SU-DHL-6 (cell line): ENCODE measurements around the gene NUP85.
"Not testable (repeated sequence)": the region's sequence is repeated elsewhere in the genome, so short reads cannot be mapped to it uniquely, and the experiment has no call there.

Experiments
- H2AFZ ChIP-seq: fragments of 200-600 bp; sonication (generic); 2 replicates; pipeline ENCODE4 v1.6.1; 2014; ENCODE audit warnings: low read depth, mild to moderate bottlenecking, moderate library complexity, mixed read lengths, antibody characterized with exemption, low read length; ENCODE audit not compliant: severe bottlenecking
- H3F3A ChIP-seq: fragments of 200-600 bp; shearing (Covaris generic); 2 replicates; pipeline ENCODE4 v1.6.0; 2016; ENCODE audit warnings: antibody characterized with exemption, mild to moderate bottlenecking; ENCODE audit not compliant: insufficient read depth
- H3K27ac ChIP-seq: fragments of 200-600 bp; sonication (generic); 2 replicates; pipeline ENCODE4 v1.5.1; 2016; ENCODE audit warnings: low read depth, mild to moderate bottlenecking, low read length, moderate library complexity, mixed read lengths
- H3K27me3 ChIP-seq: fragments of 200-600 bp; sonication (generic), shearing (Covaris generic); 2 replicates; pipeline ENCODE4 v1.6.0; 2014; ENCODE audit warnings: mild to moderate bottlenecking, low read length
- H3K36me3 ChIP-seq: fragments of 200-600 bp; sonication (generic); 2 replicates; pipeline ENCODE4 v1.6.1; 2014; ENCODE audit warnings: mild to moderate bottlenecking, low read length, mixed read lengths
- H3K4me2 ChIP-seq: fragments of 300-600, 200-600 bp; shearing (Covaris generic), sonication (generic); 2 replicates; pipeline ENCODE4 v1.6.0; 2014; ENCODE audit warnings: low read length, low read depth, mild to moderate bottlenecking; ENCODE audit not compliant: poor library complexity, severe bottlenecking
- H3K4me3 ChIP-seq: fragments of 200-600 bp; sonication (generic); 2 replicates; pipeline ENCODE4 v1.5.1; 2014; ENCODE audit warnings: antibody characterized with exemption, low read length, mild to moderate bottlenecking, mixed read lengths; ENCODE audit not compliant: insufficient read depth, poor library complexity, severe bottlenecking
- H3K79me2 ChIP-seq: fragments of 200-600 bp; sonication (generic); 2 replicates; pipeline ENCODE4 v1.6.1; 2014; ENCODE audit warnings: mild to moderate bottlenecking, low read length, moderate library complexity; ENCODE audit not compliant: insufficient read depth
- H3K9ac ChIP-seq: fragments of 200-600 bp; sonication (generic); 2 replicates; pipeline ENCODE4 v1.7.0; 2014; ENCODE audit warnings: mild to moderate bottlenecking, low read length
- H3K9me2 ChIP-seq: fragments of 200-600 bp; sonication (generic); replicated peaks from 2 replicates; pipeline ENCODE4 v1.6.1; 2014; ENCODE audit warnings: low read length; ENCODE audit not compliant: insufficient read depth
- H3K9me3 ChIP-seq: fragments of 200-600 bp; sonication (generic); 2 replicates; pipeline ENCODE4 v1.6.1; 2014; ENCODE audit warnings: low read length, mixed read lengths; ENCODE audit not compliant: insufficient read depth
- H4K20me1 ChIP-seq: fragments of 200-600 bp; sonication (generic); 2 replicates; pipeline ENCODE4 v1.6.1; 2014; ENCODE audit warnings: low read depth, mild to moderate bottlenecking, antibody characterized with exemption, low read length, moderate library complexity, mixed read lengths
- CTCF ChIP-seq: fragments of 200-600 bp; sonication (generic); IDR thresholded peaks from one replicate; pipeline ENCODE4 v1.5.1; 2017; ENCODE audit warnings: antibody characterized with exemption, mild to moderate bottlenecking, low read length, moderate library complexity; ENCODE audit not compliant: insufficient read depth, poor library complexity, severe bottlenecking
- EZH2phosphoT487 ChIP-seq: fragments of 200-600 bp; sonication (generic), shearing (Covaris generic); conservative IDR thresholded peaks from 2 replicates; pipeline ENCODE4 v1.6.1; 2018; ENCODE audit warnings: mild to moderate bottlenecking, antibody characterized with exemption, low read length, moderate library complexity, mixed read lengths

Gene NUP85

GRCh38 chr17:75163074-75163473 is 42.4 kb upstream of the NUP85 start:
- no peaks in the 10 kb centered on the region for H3K27me3 ChIP-seq
- H3K36me3 ChIP-seq = peaks cover 13% of the 10 kb centered on the region
- no peaks in the 10 kb centered on the region for H3K79me2 ChIP-seq
- H3K9ac ChIP-seq = no peak overlapping the region
- H2AFZ ChIP-seq = no peak overlapping the region
- peaks cover 4% of the 10 kb centered on the region; the same call in 1 of the 2 replicates for H3F3A ChIP-seq
- H3K9me3 ChIP-seq = no peaks in the 10 kb centered on the region
- no peaks in the 10 kb centered on the region for H3K9me2 ChIP-seq
- TF ChIP-seq EZH2phosphoT487 (no peak), CTCF (no peak)
- no peaks in the 10 kb centered on the region for H4K20me1 ChIP-seq
- H3K4me2 ChIP-seq = no peak overlapping the region
- no peak overlapping the region for H3K4me3 ChIP-seq
- H3K27ac ChIP-seq = no peak overlapping the region

GRCh38 chr17:75164606-75165005 is 40.9 kb upstream of the NUP85 start:
- H3K79me2 ChIP-seq = not testable (repeated sequence)
- peaks cover 16% of the 10 kb centered on the region for H3K36me3 ChIP-seq

GRCh38 chr17:75168998-75169397 is 36.5 kb upstream of the NUP85 start:
- Histone ChIP-seq H4K20me1 (no peaks in the 10 kb centered on the region; the same call in 1 of the 2 replicates), H2AFZ (no peak overlapping the region), H3K4me2 (no peak overlapping the region), H3K27ac (no peak overlapping the region), H3K4me3 (no peak overlapping the region), H3K9me3 (no peaks in the 10 kb centered on the region), H3K79me2 (peaks cover 35% of the 10 kb centered on the region), H3F3A (peaks cover 17% of the 10 kb centered on the region), H3K36me3 (peaks cover 24% of the 10 kb centered on the region), H3K9ac (no peak overlapping the region), H3K27me3 (no peaks in the 10 kb centered on the region), H3K9me2 (no peaks in the 10 kb centered on the region)
- TF ChIP-seq CTCF (no peak), EZH2phosphoT487 (no peak)

More at GRCh38 chr17:75164606-75165005, 40.9 kb upstream of the NUP85 start:
- H3K27me3 ChIP-seq, H3K27ac ChIP-seq, H3K4me2 ChIP-seq, H4K20me1 ChIP-seq, H3K9me3 ChIP-seq, H3K9ac ChIP-seq, H3F3A ChIP-seq, H2AFZ ChIP-seq, H3K4me3 ChIP-seq, H3K9me2 ChIP-seq: not testable (repeated sequence)

- no peaks in the 10 kb centered on the region for H3K9me2 ChIP-seq
- H3F3A ChIP-seq = peaks cover 22% of the 10 kb centered on the region
- no peaks in the 10 kb centered on the region; the same call in 1 of the 2 replicates for H4K20me1 ChIP-seq
These were observed 32.0 kb upstream of the NUP85 start for GRCh38 chr17:75173526-75173925.

More at GRCh38 chr17:75173526-75173925, 32.0 kb upstream of the NUP85 start:
- Histone ChIP-seq H3K4me2 (no peak overlapping the region), H3K4me3 (no peak overlapping the region), H3K36me3 (peaks cover 23% of the 10 kb centered on the region; the same call in 1 of the 2 replicates), H3K9me3 (no peaks in the 10 kb centered on the region), H3K9ac (no peak overlapping the region), H3K79me2 (peaks cover 69% of the 10 kb centered on the region), H3K27me3 (no peaks in the 10 kb centered on the region), H2AFZ (no peak overlapping the region), H3K27ac (no peak overlapping the region)
- TF ChIP-seq EZH2phosphoT487 (no peak), CTCF (no peak)
